Esophagus squamous epithelium (tissue), 4 donors: ENCODE measurements around the gene ASB18.

Experiments
- POLR2A ChIP-seq, 4 donors: fragments of 450-650 bp; IDR thresholded peaks; one replicate each; pipeline ENCODE4 v1.6.1; 2017; ENCODE audit warnings: antibody characterized with exemption in 4 of 4, mild to moderate bottlenecking in 4 of 4, moderate library complexity in 3 of 4
- TF ChIP-seq, protein P1 (sequence below), 6 experiments: fragments of 450-650 bp in 4 of 6; fragments of 200-600 bp in 2 of 6; sonication (generic) in 2 of 6; IDR thresholded peaks; one replicate each; pipeline ENCODE4 v1.5.1; 2016 to 2019; ENCODE audit warnings: antibody characterized with exemption in 6 of 6, mild to moderate bottlenecking in 4 of 6, moderate library complexity in 4 of 6

- TF ChIP-seq, protein P1, sequence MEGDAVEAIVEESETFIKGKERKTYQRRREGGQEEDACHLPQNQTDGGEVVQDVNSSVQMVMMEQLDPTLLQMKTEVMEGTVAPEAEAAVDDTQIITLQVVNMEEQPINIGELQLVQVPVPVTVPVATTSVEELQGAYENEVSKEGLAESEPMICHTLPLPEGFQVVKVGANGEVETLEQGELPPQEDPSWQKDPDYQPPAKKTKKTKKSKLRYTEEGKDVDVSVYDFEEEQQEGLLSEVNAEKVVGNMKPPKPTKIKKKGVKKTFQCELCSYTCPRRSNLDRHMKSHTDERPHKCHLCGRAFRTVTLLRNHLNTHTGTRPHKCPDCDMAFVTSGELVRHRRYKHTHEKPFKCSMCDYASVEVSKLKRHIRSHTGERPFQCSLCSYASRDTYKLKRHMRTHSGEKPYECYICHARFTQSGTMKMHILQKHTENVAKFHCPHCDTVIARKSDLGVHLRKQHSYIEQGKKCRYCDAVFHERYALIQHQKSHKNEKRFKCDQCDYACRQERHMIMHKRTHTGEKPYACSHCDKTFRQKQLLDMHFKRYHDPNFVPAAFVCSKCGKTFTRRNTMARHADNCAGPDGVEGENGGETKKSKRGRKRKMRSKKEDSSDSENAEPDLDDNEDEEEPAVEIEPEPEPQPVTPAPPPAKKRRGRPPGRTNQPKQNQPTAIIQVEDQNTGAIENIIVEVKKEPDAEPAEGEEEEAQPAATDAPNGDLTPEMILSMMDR (IDR thresholded peaks at IDR 0.05): no peak
- no peak for TF ChIP-seq POLR2A (IDR thresholded peaks at IDR 0.05)
These were observed 25.5 kb downstream of the ASB18 start for GRCh38 chr2:236238751-236239150.
